PC-3 (cell line): ENCODE results near the gene ERGIC1.

Experiments used
- EZH2 ChIP-seq: fragments of 300-600 bp; sonication (generic); IDR thresholded peaks from one replicate; pipeline ENCODE4 v1.6.1; 2017; ENCODE audit warnings: antibody characterized with exemption, mild to moderate bottlenecking, low read length; ENCODE audit not compliant: unreplicated experiment
- EZH2phosphoT487 ChIP-seq: fragments of 300-600 bp; sonication (generic); IDR thresholded peaks from 2 replicates; pipeline ENCODE4 v1.6.1; 2018; ENCODE audit warnings: mild to moderate bottlenecking, antibody characterized with exemption, low read length, borderline replicate concordance
- TF ChIP-seq, protein P1 (sequence below): fragments of 300-600 bp; sonication (generic); conservative IDR thresholded peaks from 2 replicates; pipeline ENCODE4 v1.5.1; 2017; ENCODE audit warnings: antibody characterized with exemption, low read depth, mild to moderate bottlenecking, low read length

- TF ChIP-seq EZH2 (no peak), EZH2phosphoT487 (no peak)
- TF ChIP-seq, protein P1, sequence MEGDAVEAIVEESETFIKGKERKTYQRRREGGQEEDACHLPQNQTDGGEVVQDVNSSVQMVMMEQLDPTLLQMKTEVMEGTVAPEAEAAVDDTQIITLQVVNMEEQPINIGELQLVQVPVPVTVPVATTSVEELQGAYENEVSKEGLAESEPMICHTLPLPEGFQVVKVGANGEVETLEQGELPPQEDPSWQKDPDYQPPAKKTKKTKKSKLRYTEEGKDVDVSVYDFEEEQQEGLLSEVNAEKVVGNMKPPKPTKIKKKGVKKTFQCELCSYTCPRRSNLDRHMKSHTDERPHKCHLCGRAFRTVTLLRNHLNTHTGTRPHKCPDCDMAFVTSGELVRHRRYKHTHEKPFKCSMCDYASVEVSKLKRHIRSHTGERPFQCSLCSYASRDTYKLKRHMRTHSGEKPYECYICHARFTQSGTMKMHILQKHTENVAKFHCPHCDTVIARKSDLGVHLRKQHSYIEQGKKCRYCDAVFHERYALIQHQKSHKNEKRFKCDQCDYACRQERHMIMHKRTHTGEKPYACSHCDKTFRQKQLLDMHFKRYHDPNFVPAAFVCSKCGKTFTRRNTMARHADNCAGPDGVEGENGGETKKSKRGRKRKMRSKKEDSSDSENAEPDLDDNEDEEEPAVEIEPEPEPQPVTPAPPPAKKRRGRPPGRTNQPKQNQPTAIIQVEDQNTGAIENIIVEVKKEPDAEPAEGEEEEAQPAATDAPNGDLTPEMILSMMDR: no peak
These were observed 20.4 kb downstream of the ERGIC1 start for GRCh38 chr5:172854451-172854871.
